VCaP (cell line): ENCODE data around the gene RPS28.

ENCODE experiments used
- H3K27ac ChIP-seq: fragments of 450-650 bp; 2 replicates; pipeline ENCODE4 v1.5.1; 2017
- TF ChIP-seq, protein P1 (sequence below): fragments of 450-650 bp; conservative IDR thresholded peaks from 2 replicates; pipeline ENCODE4 v1.5.1; 2017; ENCODE audit warnings: mild to moderate bottlenecking, moderate library complexity

The RPS28 gene

DNA sequence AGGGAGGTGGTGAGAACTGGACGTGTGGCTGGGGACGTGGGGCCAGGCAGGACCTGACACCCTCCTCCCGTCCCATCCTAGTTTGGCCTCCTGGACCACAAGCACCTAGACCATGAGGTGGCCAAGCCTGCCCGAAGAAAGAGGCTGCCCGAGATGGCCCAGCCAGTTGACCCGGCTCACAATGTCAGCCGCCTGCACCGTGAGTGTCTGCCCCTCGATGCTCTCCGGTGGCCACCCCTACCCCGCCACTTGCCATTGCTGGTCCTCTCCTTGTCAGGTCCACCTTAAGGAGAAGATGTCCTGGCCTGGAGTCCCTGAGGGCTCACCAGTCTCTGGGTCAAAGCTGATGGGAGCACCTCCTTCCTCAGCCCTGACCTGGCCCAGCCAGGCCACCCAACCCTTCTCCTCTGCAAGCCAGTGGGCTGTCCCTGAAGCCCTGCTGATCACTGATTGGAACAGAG, 44.9 kb downstream of the RPS28 start:
- no peak overlapping the region for H3K27ac ChIP-seq
- TF ChIP-seq, protein P1, sequence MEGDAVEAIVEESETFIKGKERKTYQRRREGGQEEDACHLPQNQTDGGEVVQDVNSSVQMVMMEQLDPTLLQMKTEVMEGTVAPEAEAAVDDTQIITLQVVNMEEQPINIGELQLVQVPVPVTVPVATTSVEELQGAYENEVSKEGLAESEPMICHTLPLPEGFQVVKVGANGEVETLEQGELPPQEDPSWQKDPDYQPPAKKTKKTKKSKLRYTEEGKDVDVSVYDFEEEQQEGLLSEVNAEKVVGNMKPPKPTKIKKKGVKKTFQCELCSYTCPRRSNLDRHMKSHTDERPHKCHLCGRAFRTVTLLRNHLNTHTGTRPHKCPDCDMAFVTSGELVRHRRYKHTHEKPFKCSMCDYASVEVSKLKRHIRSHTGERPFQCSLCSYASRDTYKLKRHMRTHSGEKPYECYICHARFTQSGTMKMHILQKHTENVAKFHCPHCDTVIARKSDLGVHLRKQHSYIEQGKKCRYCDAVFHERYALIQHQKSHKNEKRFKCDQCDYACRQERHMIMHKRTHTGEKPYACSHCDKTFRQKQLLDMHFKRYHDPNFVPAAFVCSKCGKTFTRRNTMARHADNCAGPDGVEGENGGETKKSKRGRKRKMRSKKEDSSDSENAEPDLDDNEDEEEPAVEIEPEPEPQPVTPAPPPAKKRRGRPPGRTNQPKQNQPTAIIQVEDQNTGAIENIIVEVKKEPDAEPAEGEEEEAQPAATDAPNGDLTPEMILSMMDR = no peak

DNA sequence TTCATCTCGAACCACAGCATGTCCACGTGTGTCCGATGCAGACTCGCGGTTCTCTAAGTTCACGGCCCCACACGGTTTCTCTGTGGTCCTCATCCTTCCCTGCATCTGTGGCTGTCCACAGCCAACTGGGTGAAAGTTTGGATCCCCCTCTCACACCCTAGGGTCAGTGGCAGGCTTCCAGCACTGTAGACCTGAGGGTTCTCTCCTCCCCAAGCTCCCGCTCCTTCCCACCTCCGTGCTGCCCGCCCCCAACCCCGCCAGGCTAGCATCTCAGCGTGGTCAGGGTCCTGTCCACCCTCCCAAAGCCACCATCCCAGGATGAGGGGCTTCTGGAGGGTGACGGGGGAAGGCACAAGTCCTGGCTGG, 45.6 kb downstream of the RPS28 start:
- H3K27ac ChIP-seq = no peak overlapping the region
- TF ChIP-seq, protein P1 = no peak

DNA sequence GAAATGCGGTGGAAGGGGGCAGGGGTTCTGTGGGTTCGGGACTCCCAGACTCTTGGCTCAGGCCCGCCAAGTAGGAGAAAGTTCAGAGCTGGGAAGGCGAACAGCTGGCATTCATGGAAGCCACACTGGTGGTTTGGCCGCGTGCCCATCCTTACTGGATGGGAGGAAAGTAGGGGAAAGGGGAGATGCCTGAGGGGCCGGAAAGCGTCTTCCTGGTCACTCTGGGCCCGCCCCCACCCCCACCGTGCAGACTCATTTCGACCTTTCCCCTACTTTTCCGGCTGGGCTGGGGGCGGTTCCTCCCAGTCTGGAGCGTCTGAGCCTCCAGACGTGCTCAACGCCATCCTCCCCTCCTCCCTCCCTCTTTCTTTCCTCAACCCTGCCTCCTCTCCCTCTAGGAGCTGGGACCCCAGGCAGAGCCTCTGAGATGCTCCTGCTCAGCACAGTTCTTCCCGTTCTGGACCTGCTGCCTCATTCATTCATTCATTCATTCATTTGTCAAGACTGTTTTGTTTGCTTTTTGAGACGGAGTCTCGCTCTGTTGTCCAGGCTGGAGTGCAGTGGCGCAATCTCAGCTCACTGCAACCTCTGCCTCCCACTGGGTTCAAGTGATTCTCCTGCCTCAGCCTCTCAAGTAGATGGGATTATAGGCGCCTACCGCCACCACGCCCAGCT, 46.2 kb downstream of the RPS28 start:
- TF ChIP-seq, protein P1 = no peak
- H3K27ac ChIP-seq = no peak overlapping the region

DNA sequence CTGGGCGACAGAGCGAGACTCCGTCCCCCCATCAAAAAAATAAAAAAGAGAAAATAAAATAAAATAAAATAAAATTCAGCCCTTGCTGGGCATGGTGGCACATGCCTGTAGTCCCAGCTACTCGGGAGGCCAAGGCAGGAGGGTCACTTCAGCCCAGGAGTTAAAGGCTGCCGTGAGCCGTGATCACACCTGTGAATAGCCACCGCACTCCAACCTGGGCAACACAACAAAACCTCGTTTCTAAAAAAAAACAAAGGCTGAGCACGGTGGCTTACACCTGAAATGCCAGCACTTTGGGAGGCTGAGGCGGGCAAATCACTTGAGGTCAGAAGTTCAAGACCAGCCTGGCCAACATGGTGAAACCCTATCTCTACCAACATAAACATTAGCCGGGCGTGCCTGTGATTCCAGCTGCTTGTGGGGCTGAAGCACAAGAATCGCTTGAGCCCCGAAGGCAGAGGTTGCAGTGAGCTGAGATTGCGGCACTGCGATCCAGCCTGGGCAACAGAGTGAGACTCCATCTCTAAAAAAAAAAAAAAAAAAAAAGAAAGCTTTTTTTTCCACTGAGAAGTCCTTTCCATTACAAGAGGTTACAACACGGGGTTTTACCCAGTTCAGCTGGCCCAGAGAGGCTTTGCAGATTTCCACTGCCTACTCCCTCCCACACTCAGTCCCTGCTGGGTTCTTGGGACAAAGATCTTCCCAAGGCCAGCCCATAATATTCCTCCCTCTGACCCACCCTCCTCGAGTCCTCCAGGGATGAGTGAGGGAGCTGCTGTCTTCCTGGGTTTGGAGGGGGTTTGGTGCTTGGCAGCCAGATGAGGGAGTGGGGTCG, 49.1 kb downstream of the RPS28 start:
- H3K27ac ChIP-seq = no peak overlapping the region
- TF ChIP-seq, protein P1 = no peak

DNA sequence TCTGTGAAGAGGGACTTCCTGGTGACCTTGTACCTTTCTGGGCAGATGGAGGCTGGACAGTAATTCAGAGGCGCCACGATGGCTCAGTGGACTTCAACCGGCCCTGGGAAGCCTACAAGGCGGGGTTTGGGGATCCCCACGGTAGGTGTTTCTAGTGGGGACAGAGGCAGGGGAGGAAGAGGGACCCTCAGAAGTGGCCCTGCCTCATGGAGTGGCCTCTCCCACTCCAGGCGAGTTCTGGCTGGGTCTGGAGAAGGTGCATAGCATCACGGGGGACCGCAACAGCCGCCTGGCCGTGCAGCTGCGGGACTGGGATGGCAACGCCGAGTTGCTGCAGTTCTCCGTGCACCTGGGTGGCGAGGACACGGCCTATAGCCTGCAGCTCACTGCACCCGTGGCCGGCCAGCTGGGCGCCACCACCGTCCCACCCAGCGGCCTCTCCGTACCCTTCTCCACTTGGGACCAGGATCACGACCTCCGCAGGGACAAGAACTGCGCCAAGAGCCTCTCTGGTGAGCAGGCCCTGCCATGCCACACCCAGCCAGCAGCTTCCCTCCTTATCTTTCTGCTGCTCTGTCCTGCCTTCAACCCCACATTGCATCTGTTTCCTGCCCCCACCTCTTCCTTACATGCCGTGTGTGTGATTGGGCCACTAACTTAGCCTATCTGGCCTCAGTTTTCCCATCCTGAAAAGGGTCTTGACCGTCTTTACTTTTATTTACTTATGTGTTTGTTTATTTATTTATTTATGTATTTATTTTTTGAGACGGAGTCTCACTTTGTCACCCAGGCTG, 49.9 kb downstream of the RPS28 start:
- TF ChIP-seq, protein P1 = no peak
- H3K27ac ChIP-seq = no peak overlapping the region
